Fibroblast of skin of left quadriceps (primary cell): ENCODE measurements around the gene PTPRN2.
"Not testable (repeated sequence)": the region's sequence is repeated elsewhere in the genome, so short reads cannot be mapped to it uniquely, and the experiment has no call there.

ENCODE experiments used
- DNase-seq, 2 experiments: peaks; one replicate each; pipeline ENCODE4 v3.0.0-alpha.2; 2013; ENCODE audit warnings: low read depth in 2 of 2

Gene PTPRN2

GRCh38 chr7:158468181-158468580 lies 119.4 kb downstream of the PTPRN2 start:
- no peak for DNase-seq

- DNase-seq: no peak
These were observed 120.1 kb downstream of the PTPRN2 start for GRCh38 chr7:158467562-158467961.

GRCh38 chr7:158463317-158463716 lies 124.3 kb downstream of the PTPRN2 start:
- no peak for DNase-seq

GRCh38 chr7:158461824-158462223 lies 125.8 kb downstream of the PTPRN2 start:
- no peak for DNase-seq

- DNase-seq: no peak
These were observed 127.0 kb downstream of the PTPRN2 start for GRCh38 chr7:158460665-158461064.

- DNase-seq: no peak
These were observed 128.8 kb downstream of the PTPRN2 start for GRCh38 chr7:158458716-158459282.

- no peak for DNase-seq
These were observed 129.5 kb downstream of the PTPRN2 start for GRCh38 chr7:158458096-158458495.

- DNase-seq: not testable (repeated sequence)
These were observed 130.0 kb downstream of the PTPRN2 start for GRCh38 chr7:158457586-158457985.

GRCh38 chr7:158454631-158455030 lies 133.0 kb downstream of the PTPRN2 start:
- DNase-seq: no peak

- no peak for DNase-seq
These were observed 134.0 kb downstream of the PTPRN2 start for GRCh38 chr7:158453663-158454062.

GRCh38 chr7:158452331-158452730 lies 135.3 kb downstream of the PTPRN2 start:
- no peak for DNase-seq

- DNase-seq: no peak
These were observed 137.0 kb downstream of the PTPRN2 start for GRCh38 chr7:158450476-158451124.

GRCh38 chr7:158449942-158450341 lies 137.7 kb downstream of the PTPRN2 start:
- DNase-seq: no peak

- no peak for DNase-seq
These were observed 138.4 kb downstream of the PTPRN2 start for GRCh38 chr7:158449266-158449665.

- no peak for DNase-seq
These were observed 139.1 kb downstream of the PTPRN2 start for GRCh38 chr7:158448430-158449100.

- no peak for DNase-seq
These were observed 140.0 kb downstream of the PTPRN2 start for GRCh38 chr7:158447506-158448171.

GRCh38 chr7:158447151-158447505 lies 140.5 kb downstream of the PTPRN2 start:
- DNase-seq: no peak

- DNase-seq: no peak
These were observed 140.9 kb downstream of the PTPRN2 start for GRCh38 chr7:158446706-158447105.

- DNase-seq: no peak
These were observed 141.3 kb downstream of the PTPRN2 start for GRCh38 chr7:158446281-158446680.

- no peak for DNase-seq
These were observed 142.0 kb downstream of the PTPRN2 start for GRCh38 chr7:158445421-158446175.

GRCh38 chr7:158444501-158445420 lies 142.9 kb downstream of the PTPRN2 start:
- no peak for DNase-seq
